ENCODE measurements around the gene ARMC2.

The ARMC2 gene

GRCh38 chr6:108848116-108848868 is at the start of gene ARMC2:
Gene ARMC2, plus strand, starts transcription at chr6:108848422. Its CDS starts 5,846 bp downstream, at chr6:108854268.
- no peaks in the 10 kb centered on the region for H3K36me3 ChIP-seq
- H3K27ac ChIP-seq, result peak within 1 kb of the TSS; percentile 88
- peak within 1 kb of the TSS; percentile 78 to 90 for H3K4me3 ChIP-seq (ENCODE audit: low read depth in 1 of 2, low read length in 1 of 2)
- H3K4me1 ChIP-seq (ENCODE audit: control insufficient read depth in 1 of 2, insufficient read depth in 1 of 2, low read depth in 1 of 2, low read length in 1 of 2), result peaks cover 68 to 77% of the 10 kb centered on the region in 2 experiments
- H3K9me3 ChIP-seq, result no peaks in the 10 kb centered on the region
- TF ChIP-seq CTCF (IDR thresholded peaks at IDR 0.05), result peak; percentile 46
- H3K27me3 ChIP-seq, result no peaks in the 10 kb centered on the region

- Histone ChIP-seq H3K36me3 (no peaks in the 10 kb centered on the region), H3K4me1 (ENCODE audit: control insufficient read depth in 1 of 2, insufficient read depth in 1 of 2, low read depth in 1 of 2, low read length in 1 of 2) (peaks cover 3 to 8% of the 10 kb centered on the region in 2 experiments), H3K9me3 (no peaks in the 10 kb centered on the region), H3K27me3 (peaks cover 23% of the 10 kb centered on the region), H3K27ac (no peak overlapping the region), H3K4me3 (ENCODE audit: low read depth in 1 of 2, low read length in 1 of 2) (no peak overlapping the region)
- TF ChIP-seq CTCF (IDR thresholded peaks at IDR 0.05), result no peak
Measured at GRCh38 chr6:108798670-108799353, 49.4 kb upstream of the ARMC2 start.

- Histone ChIP-seq H3K4me3 (ENCODE audit: low read depth in 1 of 2, low read length in 1 of 2) (no peak overlapping the region), H3K36me3 (no peaks in the 10 kb centered on the region), H3K9me3 (no peaks in the 10 kb centered on the region), H3K27ac (no peak overlapping the region), H3K27me3 (peaks cover 23% of the 10 kb centered on the region), H3K4me1 (ENCODE audit: control insufficient read depth in 1 of 2, insufficient read depth in 1 of 2, low read depth in 1 of 2, low read length in 1 of 2) (peaks cover 3 to 8% of the 10 kb centered on the region in 2 experiments)
- no peak for TF ChIP-seq CTCF (IDR thresholded peaks at IDR 0.05)
Measured at GRCh38 chr6:108799354-108799717, 48.9 kb upstream of the ARMC2 start.

GRCh38 chr6:108799791-108800190 is 48.4 kb upstream of the ARMC2 start:
- TF ChIP-seq CTCF (IDR thresholded peaks at IDR 0.05), result no peak
- Histone ChIP-seq H3K4me3 (ENCODE audit: low read depth in 1 of 2, low read length in 1 of 2) (no peak overlapping the region), H3K27me3 (peaks cover 23% of the 10 kb centered on the region), H3K36me3 (no peaks in the 10 kb centered on the region), H3K4me1 (ENCODE audit: control insufficient read depth in 1 of 2, insufficient read depth in 1 of 2, low read depth in 1 of 2, low read length in 1 of 2) (peaks cover 3 to 8% of the 10 kb centered on the region in 2 experiments), H3K27ac (no peak overlapping the region), H3K9me3 (no peaks in the 10 kb centered on the region)

GRCh38 chr6:108800427-108800864 is 47.8 kb upstream of the ARMC2 start:
- Histone ChIP-seq H3K9me3 (no peaks in the 10 kb centered on the region), H3K36me3 (no peaks in the 10 kb centered on the region), H3K4me1 (ENCODE audit: control insufficient read depth in 1 of 2, insufficient read depth in 1 of 2, low read depth in 1 of 2, low read length in 1 of 2) (peaks cover 3 to 9% of the 10 kb centered on the region in 2 experiments), H3K4me3 (ENCODE audit: low read depth in 1 of 2, low read length in 1 of 2) (no peak overlapping the region), H3K27me3 (peaks cover 23% of the 10 kb centered on the region), H3K27ac (no peak overlapping the region)
- no peak for TF ChIP-seq CTCF (IDR thresholded peaks at IDR 0.05)
